ENCODE measurements around the gene TRIM46. TPM values are rescaled to one million over a fixed set of nuclear protein-coding genes. Genes with fewer than 3 reads are reported as not detected.

Gene TRIM46
- total RNA-seq, 1 experiment from 2014 or later = 3.8 TPM

GRCh38 chr1:155126556-155127104 is 47.0 kb upstream of the TRIM46 start:
- H3K4me2 ChIP-seq (ENCODE audit: low read length) = peak overlapping the region; percentile 99
- no TSS peak for BruUV-seq (replicated peaks)
- H3K4me3 ChIP-seq (replicated peaks in 1 of 2; ENCODE audit: low read depth in 1 of 2, low read length in 2 of 2) = peak overlapping the region; percentile 70 to 97
- H2AFZ ChIP-seq (ENCODE audit: low read depth, low read length, poor library complexity, severe bottlenecking) = no peak overlapping the region
- intact Hi-C loops (cut with micrococcal nuclease) = no loop called here
- DNase-seq (ENCODE audit: low read depth, low spot score) = no peak
- H3K79me2 ChIP-seq (ENCODE audit: insufficient read depth, low read length) = peaks cover 38% of the 10 kb centered on the region
- RAD21 ChIA-PET (ENCODE audit: low non-redundant PET in 1 of 2, low total read pairs in 2 of 2, uncharacterized antibody in 2 of 2, unreplicated experiment in 2 of 2) = no interaction called here
- TF ChIP-seq TCF7L2 (IDR thresholded peaks at IDR 0.05; ENCODE audit: borderline replicate concordance, extremely low read depth, insufficient read depth, insufficient read length) (peak; percentile 26), FOSL1 (IDR thresholded peaks at IDR 0.05; ENCODE audit: low read depth) (no peak), CBX3 (IDR thresholded peaks at IDR 0.05; ENCODE audit: low read depth) (no peak)
- no peaks in the 10 kb centered on the region for H3K9me2 ChIP-seq (ENCODE audit: insufficient read depth)
- H3K27me3 ChIP-seq (ENCODE audit: insufficient read depth, low read length) = no peaks in the 10 kb centered on the region
- H4K20me1 ChIP-seq (ENCODE audit: insufficient read depth) = no peaks in the 10 kb centered on the region
- POLR2A ChIA-PET = no interaction called here
- H3K9ac ChIP-seq (ENCODE audit: low read length) = peak overlapping the region; percentile 91
- no peak for ATAC-seq
- H3K4me1 ChIP-seq (ENCODE audit: control insufficient read depth in 1 of 2, insufficient read depth in 2 of 2, low read length in 2 of 2) = peaks cover 29 to 69% of the 10 kb centered on the region in 2 experiments
- no peaks in the 10 kb centered on the region for H3K9me3 ChIP-seq (ENCODE audit: control insufficient read depth in 1 of 2, insufficient read depth in 1 of 2, low read depth in 1 of 2, low read length in 2 of 2)
- no peak overlapping the region; the same call in 1 of the 2 replicates for H3K27ac ChIP-seq (ENCODE audit: low read depth, low read length)
- CTCF ChIA-PET = no interaction called here
- peaks cover 3 to 8% of the 10 kb centered on the region in 2 experiments; a peak in 2 of 4 replicates for H3K36me3 ChIP-seq (ENCODE audit: control insufficient read depth in 1 of 2, insufficient read depth in 2 of 2, low read length in 2 of 2)

GRCh38 chr1:155127105-155127966 is 46.3 kb upstream of the TRIM46 start, which contains the start of gene EFNA1:
Gene EFNA1 (plus strand): TSS chr1:155127876. CDS start chr1:155127978, 102 bp downstream.
- peak within 1 kb of the TSS; percentile 99 for H3K4me2 ChIP-seq (ENCODE audit: low read length)
- H3K9me2 ChIP-seq (ENCODE audit: insufficient read depth) = no peaks in the 10 kb centered on the region
- BruUV-seq (replicated peaks) = no TSS peak
- H3K36me3 ChIP-seq (ENCODE audit: control insufficient read depth in 1 of 2, insufficient read depth in 2 of 2, low read length in 2 of 2) = peaks cover 7 to 12% of the 10 kb centered on the region in 2 experiments; a peak in 3 of 4 replicates
- intact Hi-C loops (cut with micrococcal nuclease) = no loop called here
- CTCF ChIA-PET = interaction anchor here (0.7 to 3.5 kb wide), 2 partner anchors 36 to 43 kb away, joined by 3 to 11 read pairs; no protein-coding TSS in a partner anchor
- POLR2A ChIA-PET = no interaction called here
- TF ChIP-seq YY1 (IDR thresholded peaks at IDR 0.05; ENCODE audit: extremely low read depth, insufficient replicate concordance, low read depth, low read length) = no peak
- peak; percentile 98 for TF ChIP-seq POLR2AphosphoS5 (IDR thresholded peaks at IDR 0.05; ENCODE audit: low read depth, low read length)
- no peak for TF ChIP-seq ZBTB33 (IDR thresholded peaks at IDR 0.05; ENCODE audit: extremely low read depth, insufficient replicate concordance, low read length)
- peak within 1 kb of the TSS; percentile 91 for H3K9ac ChIP-seq (ENCODE audit: low read length)
- H3K27ac ChIP-seq (ENCODE audit: low read depth, low read length) = peak within 1 kb of the TSS; percentile 97
- no peaks in the 10 kb centered on the region for H4K20me1 ChIP-seq (ENCODE audit: insufficient read depth)
- peaks cover 41% of the 10 kb centered on the region for H3K79me2 ChIP-seq (ENCODE audit: insufficient read depth, low read length)
- peak within 1 kb of the TSS; percentile 70 to 97 for H3K4me3 ChIP-seq (replicated peaks in 1 of 2; ENCODE audit: low read depth in 1 of 2, low read length in 2 of 2)
- no peaks in the 10 kb centered on the region for H3K27me3 ChIP-seq (ENCODE audit: insufficient read depth, low read length)
- no peak for DNase-seq (ENCODE audit: low read depth, low spot score)
- peaks cover 29 to 73% of the 10 kb centered on the region in 2 experiments for H3K4me1 ChIP-seq (ENCODE audit: control insufficient read depth in 1 of 2, insufficient read depth in 2 of 2, low read length in 2 of 2)
- no peaks in the 10 kb centered on the region for H3K9me3 ChIP-seq (ENCODE audit: control insufficient read depth in 1 of 2, insufficient read depth in 1 of 2, low read depth in 1 of 2, low read length in 2 of 2)
- H2AFZ ChIP-seq (ENCODE audit: low read depth, low read length, poor library complexity, severe bottlenecking) = no peak within 1 kb of the TSS
- RAD21 ChIA-PET (ENCODE audit: low non-redundant PET in 1 of 2, low total read pairs in 2 of 2, uncharacterized antibody in 2 of 2, unreplicated experiment in 2 of 2) = no interaction called here
- ATAC-seq = peak; percentile 58
